ENCODE results near the gene XYLT1. TPM values are rescaled to one million over a fixed set of nuclear protein-coding genes. Genes with fewer than 3 reads are reported as not detected.

XYLT1 gene
- total and polyA plus RNA-seq, 2 of the 8 experiments (the other 6 are each of a cell fraction or from before 2014, with no cell fraction given) = 6.6 to 25.4 TPM

GRCh38 chr16:17125671-17126070 lies 345.1 kb downstream of the XYLT1 start:
- no peak for FAIRE-seq

More at GRCh38 chr16:17125671-17126070, 345.1 kb downstream of the XYLT1 start:
- no peak overlapping the region for H3K9ac ChIP-seq (replicated peaks in 1 of 4; ENCODE audit: extremely low read depth in 1 of 4, low read depth in 3 of 4, low read length in 3 of 4)
- no peak for TF ChIP-seq TAF7 (optimal IDR thresholded peaks at IDR 0.05; ENCODE audit: borderline replicate concordance, low read depth, low read length)
- no peak for TF ChIP-seq CTCF (IDR thresholded peaks at IDR 0.05; ENCODE audit: control extremely low read depth in 1 of 3, insufficient read depth in 1 of 3, low read depth in 1 of 3, low read length in 3 of 3)
- TF ChIP-seq YY1 (IDR thresholded peaks at IDR 0.05; ENCODE audit: low read depth, low read length) = no peak
- no peak for TF ChIP-seq KDM1A (IDR thresholded peaks at IDR 0.05; ENCODE audit: borderline replicate concordance, low read length)
- TF ChIP-seq TBP (IDR thresholded peaks at IDR 0.05; ENCODE audit: low read depth, low read length) = no peak
- no peak for TF ChIP-seq TAF1 (IDR thresholded peaks at IDR 0.05; ENCODE audit: low read depth, low read length)
- H3K4me2 ChIP-seq (ENCODE audit: insufficient read depth in 1 of 2, low read depth in 2 of 2, low read length in 2 of 2) = no peak overlapping the region
- CTCF ChIA-PET (ENCODE audit: partially characterized antibody) = interaction anchor here (0.7 to 1.1 kb wide), 2 partner anchors 14 to 186 kb away, joined by 3 to 4 read pairs; no protein-coding TSS in a partner anchor
- no peak overlapping the region for H3K23ac ChIP-seq (ENCODE audit: insufficient read length)
- H3K56ac ChIP-seq (replicated peaks; ENCODE audit: insufficient read length, low read depth, low read length) = no peak overlapping the region
- H2BK5ac ChIP-seq (ENCODE audit: low read depth, low read length) = no peak overlapping the region
- H4K8ac ChIP-seq (ENCODE audit: extremely low read depth, insufficient read depth, low read length) = no peak overlapping the region
- no peak overlapping the region for H4K91ac ChIP-seq (replicated peaks; ENCODE audit: insufficient read length, low read length)
- no peaks in the 10 kb centered on the region; a peak in 1 of 8 replicates for H3K36me3 ChIP-seq (ENCODE audit: control insufficient read depth in 2 of 4, insufficient read depth in 4 of 4, low read length in 3 of 4)
- no peaks in the 10 kb centered on the region for H3K23me2 ChIP-seq (ENCODE audit: low read depth, low read length)
- no peaks in the 10 kb centered on the region for H3K79me2 ChIP-seq (ENCODE audit: control insufficient read depth in 1 of 2, insufficient read depth in 2 of 2, low read length in 2 of 2)
- no peaks in the 10 kb centered on the region for H3K4me1 ChIP-seq (replicated peaks in 1 of 4; ENCODE audit: control insufficient read depth in 3 of 4, insufficient read depth in 4 of 4, low read length in 3 of 4)
- no peaks in the 10 kb centered on the region for H3K79me1 ChIP-seq (ENCODE audit: low read depth, low read length)
- no peaks in the 10 kb centered on the region for H3K27me3 ChIP-seq (replicated peaks in 1 of 4; ENCODE audit: control insufficient read depth in 3 of 4, extremely low read depth in 1 of 4, insufficient read depth in 3 of 4, low read length in 3 of 4)
- no peak overlapping the region for H3K4ac ChIP-seq (replicated peaks; ENCODE audit: insufficient read length, low read depth, low read length)
- no peak overlapping the region for H3K18ac ChIP-seq (ENCODE audit: extremely low read depth, low read length)
- no peak overlapping the region for H3K4me3 ChIP-seq (ENCODE audit: extremely low read depth in 1 of 4, insufficient read depth in 2 of 4, low read depth in 3 of 4, low read length in 4 of 4)
- H4K20me1 ChIP-seq (replicated peaks in 1 of 2; ENCODE audit: control insufficient read depth in 1 of 2, insufficient read depth in 2 of 2, low read length in 2 of 2) = no peaks in the 10 kb centered on the region
- POLR2A ChIA-PET (ENCODE audit: partially characterized antibody) = no interaction called here
- DNase-seq (ENCODE audit: low read depth in 1 of 2, low spot score in 2 of 2) = no peak
- no peak overlapping the region for H3K27ac ChIP-seq (ENCODE audit: low read depth, low read length)
- no peak overlapping the region for H2BK120ac ChIP-seq (replicated peaks; ENCODE audit: low read depth, low read length)
- no peak overlapping the region for H4K5ac ChIP-seq (ENCODE audit: insufficient read length, low read depth, low read length)
- H2BK20ac ChIP-seq (ENCODE audit: low read length) = no peak overlapping the region
- no peak overlapping the region for H2AFZ ChIP-seq (ENCODE audit: low read length)
- no peaks in the 10 kb centered on the region for H3K9me3 ChIP-seq (ENCODE audit: insufficient read depth in 2 of 2, low read depth in 1 of 2, low read length in 1 of 2)
- no peak overlapping the region for H2AK5ac ChIP-seq (ENCODE audit: low read depth, low read length)
- H3K14ac ChIP-seq (ENCODE audit: insufficient read length) = no peak overlapping the region
- no peak overlapping the region for H2BK15ac ChIP-seq (ENCODE audit: low read length)
- H2BK12ac ChIP-seq (ENCODE audit: low read depth, low read length) = no peak overlapping the region

All from H1 (cell line).